ENCODE data around the gene NOD2.

DNA sequence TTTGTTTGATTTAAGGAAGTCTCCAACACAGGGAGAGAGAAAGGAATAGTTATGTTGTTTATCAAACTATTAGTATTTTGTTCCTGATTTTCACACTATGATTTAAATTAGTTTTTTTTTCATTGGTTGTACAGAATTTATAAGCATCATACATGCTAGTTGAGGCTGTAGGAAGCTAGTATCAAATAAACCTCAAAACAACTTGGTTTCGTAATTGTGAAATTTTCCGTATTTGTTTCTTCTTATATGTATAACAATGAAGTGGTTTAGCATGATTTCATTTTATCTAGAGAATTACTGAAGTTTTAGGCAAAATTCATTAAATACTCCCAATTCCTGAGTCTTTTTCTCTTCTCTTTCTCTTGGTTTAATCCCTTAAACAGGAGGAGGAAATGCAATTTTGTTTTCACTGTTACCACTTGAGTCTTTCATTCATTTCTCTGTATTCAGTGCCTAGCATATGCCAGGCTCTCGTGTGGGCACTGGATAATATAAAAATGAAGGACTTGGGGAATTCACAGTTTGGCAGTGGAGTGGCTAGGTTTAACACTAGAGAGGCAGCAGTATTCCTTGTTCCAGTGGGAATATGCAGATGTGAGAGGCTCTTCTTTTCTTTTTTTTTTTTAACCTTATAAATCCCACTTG is 50.3 kb downstream of the NOD2 start:
- TF ChIP-seq, protein P1, sequence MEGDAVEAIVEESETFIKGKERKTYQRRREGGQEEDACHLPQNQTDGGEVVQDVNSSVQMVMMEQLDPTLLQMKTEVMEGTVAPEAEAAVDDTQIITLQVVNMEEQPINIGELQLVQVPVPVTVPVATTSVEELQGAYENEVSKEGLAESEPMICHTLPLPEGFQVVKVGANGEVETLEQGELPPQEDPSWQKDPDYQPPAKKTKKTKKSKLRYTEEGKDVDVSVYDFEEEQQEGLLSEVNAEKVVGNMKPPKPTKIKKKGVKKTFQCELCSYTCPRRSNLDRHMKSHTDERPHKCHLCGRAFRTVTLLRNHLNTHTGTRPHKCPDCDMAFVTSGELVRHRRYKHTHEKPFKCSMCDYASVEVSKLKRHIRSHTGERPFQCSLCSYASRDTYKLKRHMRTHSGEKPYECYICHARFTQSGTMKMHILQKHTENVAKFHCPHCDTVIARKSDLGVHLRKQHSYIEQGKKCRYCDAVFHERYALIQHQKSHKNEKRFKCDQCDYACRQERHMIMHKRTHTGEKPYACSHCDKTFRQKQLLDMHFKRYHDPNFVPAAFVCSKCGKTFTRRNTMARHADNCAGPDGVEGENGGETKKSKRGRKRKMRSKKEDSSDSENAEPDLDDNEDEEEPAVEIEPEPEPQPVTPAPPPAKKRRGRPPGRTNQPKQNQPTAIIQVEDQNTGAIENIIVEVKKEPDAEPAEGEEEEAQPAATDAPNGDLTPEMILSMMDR (conservative IDR thresholded peaks at IDR 0.05 in 1 of 2, IDR thresholded peaks at IDR 0.05 in 1 of 2; ENCODE audit: low read depth in 1 of 2, low read length in 2 of 2): no peak
- no peak for TF ChIP-seq EZH2 (IDR thresholded peaks at IDR 0.05; ENCODE audit: low read length, missing control alignments)
